K562 (cell line): ENCODE data around the gene QRICH1. TPM values are rescaled to one million over a fixed set of nuclear protein-coding genes. Genes with fewer than 3 reads are reported as not detected.

Experiments used
- ARID4B ChIP-seq: sonication (generic); formaldehyde crosslinking; IDR thresholded peaks from 2 replicates; pipeline ENCODE4 v1.8.0; 2022; ENCODE audit warnings: mild to moderate bottlenecking, missing genetic modification reagents
- CBX1 ChIP-seq: sonication (generic); IDR thresholded peaks from 2 replicates; pipeline ENCODE4 v1.6.1; 2016; ENCODE audit warnings: antibody characterized with exemption, low read depth, mild to moderate bottlenecking
- CREM ChIP-seq: IDR thresholded peaks from 2 replicates; pipeline ENCODE4 v1.6.1; 2014; ENCODE audit warnings: antibody characterized with exemption, low read depth
- E2F3 ChIP-seq: fragments of 250-450 bp; sonication (Bioruptor Pico); IDR thresholded peaks from 2 replicates; pipeline ENCODE4 v1.4.0; 2020; ENCODE audit warnings: mild to moderate bottlenecking
- ERF ChIP-seq: fragments of 450-650 bp; formaldehyde crosslinking; IDR thresholded peaks from 2 replicates; pipeline ENCODE4 v1.4.0; 2020; ENCODE audit warnings: mild to moderate bottlenecking, mixed read lengths
- MCM2 ChIP-seq: fragments of 450-650 bp; IDR thresholded peaks from 2 replicates; pipeline ENCODE4 v1.6.1; 2017; ENCODE audit warnings: low read depth, mild to moderate bottlenecking
- PML ChIP-seq: IDR thresholded peaks from 2 replicates; pipeline ENCODE4 v1.6.1; 2012; ENCODE audit warnings: low read length, inconsistent platforms
- POLR2AphosphoS5 ChIP-seq: IDR thresholded peaks from 2 replicates; pipeline ENCODE4 v1.6.1; 2011; ENCODE audit warnings: mild to moderate bottlenecking, low read depth, low read length, moderate library complexity; ENCODE audit not compliant: control insufficient read depth, insufficient read depth
- PTBP1 ChIP-seq: fragments of 200-400 bp; formaldehyde crosslinking; IDR thresholded peaks from 2 replicates; pipeline ENCODE4 v1.6.1; 2017; ENCODE audit warnings: low read depth, low read length
- RHOXF2B ChIP-seq: fragments of 250-450 bp; sonication (Bioruptor Pico); conservative IDR thresholded peaks from 2 replicates; pipeline ENCODE4 v1.5.1; 2021
- TOE1 ChIP-seq, 2 experiments: fragments of 450-650 bp in 1 of 2; sonication (generic) in 1 of 2; formaldehyde crosslinking in 1 of 2; IDR thresholded peaks; 2 replicates each; pipeline versions ENCODE4 v1.7.1 to v1.8.0; 2016 to 2022; ENCODE audit warnings: borderline replicate concordance in 2 of 2, mild to moderate bottlenecking in 2 of 2, antibody characterized with exemption in 1 of 2, inconsistent platforms in 1 of 2, low read depth in 1 of 2, missing genetic modification reagents in 1 of 2, moderate library complexity in 1 of 2
- VEZF1 ChIP-seq: fragments of 200-800 bp; sonication (Bioruptor generic); IDR thresholded peaks from 2 replicates; pipeline ENCODE4 v1.6.1; 2017; ENCODE audit warnings: missing genetic modification characterization, missing compliant biosample characterization
- ZBTB26 ChIP-seq: fragments of 450-650 bp; formaldehyde crosslinking; IDR thresholded peaks from 2 replicates; pipeline ENCODE4 v1.4.0; 2022; ENCODE audit warnings: missing genetic modification characterization
- ZFP91 ChIP-seq: sonication (generic); formaldehyde crosslinking; IDR thresholded peaks from 2 replicates; pipeline ENCODE4 v1.8.0; 2022; ENCODE audit warnings: mild to moderate bottlenecking, missing genetic modification reagents
- polyA plus RNA-seq, 8 experiments: library from polyadenylated mRNA; depleted of rRNA in 4 of 8; stranded (reverse) in 5 of 8; unstranded in 3 of 8; fragments of >200 nt; fragmentation: Nextera tagmentation in 2 of 8; fragmentation: Illumina TruSeq in 1 of 8; extraction: Ambion mirVana in 2 of 8; extraction: Trizol in 1 of 8; gene quantifications; 2 replicates each; pipeline versions ENCODE4 v1.2.1 to v1.2.3, GENCODE V29; 2011 to 2014; ENCODE audit warnings: inconsistent platforms in 1 of 8, missing spikeins in 1 of 8
- total RNA-seq, 7 experiments: library from RNA; depleted of rRNA in 6 of 7; stranded (reverse); fragments of >200 nt in 6 of 7; fragmentation: Illumina TruSeq in 2 of 7; extraction: Trizol in 2 of 7; gene quantifications; 2 replicates each; pipeline versions ENCODE4 v1.2.1 to v1.2.3, GENCODE V29; 2011 to 2021; ENCODE audit warnings: low replicate concordance in 1 of 7

QRICH1 gene
- total and polyA plus RNA-seq, 9 of the 15 experiments (the other 6 are each of a cell fraction or from before 2014, with no cell fraction given) = 20.1 to 99.2 (median 56.7) TPM

- peak; percentile 81; the same call in 1 of the 2 replicates for TF ChIP-seq TOE1 (IDR thresholded peaks at IDR 0.05; ENCODE audit: borderline replicate concordance)
- TF ChIP-seq TOE1 (CRISPR knock-in tag; IDR thresholded peaks at IDR 0.05; ENCODE audit: borderline replicate concordance, low read depth) = no peak
- TF ChIP-seq ERF (CRISPR knock-in tag) = 0 out of 2 replicates have a peak, but pooled peaks have one; percentile 63
- TF ChIP-seq ARID4B (CRISPR knock-in tag) = peak; percentile 37; the same call in 1 of the 2 replicates
- no peak for TF ChIP-seq MCM2
- TF ChIP-seq CBX1 = no peak
- TF ChIP-seq POLR2AphosphoS5 = peak; percentile 48; the same call in 1 of the 2 replicates
- TF ChIP-seq ZFP91 (CRISPR knock-in tag) = 0 out of 2 replicates have a peak, but pooled peaks have one; percentile 7
- TF ChIP-seq VEZF1 = no peak; the same call in 1 of the 2 replicates
- peak; percentile 61; the same call in 1 of the 2 replicates for TF ChIP-seq PML
- no peak for TF ChIP-seq PTBP1
- TF ChIP-seq ZBTB26 (CRISPR knock-in tag) = 0 out of 2 replicates have a peak, but pooled peaks have one; percentile 31
- 0 out of 2 replicates have a peak, but pooled peaks have one; percentile 31 for TF ChIP-seq RHOXF2B (CRISPR knock-in tag)
- peak; percentile 63; the same call in 1 of the 2 replicates for TF ChIP-seq CREM
- TF ChIP-seq E2F3 (CRISPR knock-in tag) = 0 out of 2 replicates have a peak, but pooled peaks have one; percentile 3
Observed at GRCh38 chr3:49007068-49007770, 86.7 kb downstream of the QRICH1 start, which contains the start of gene WDR6 (continued).
